HG02970 (cell line): ENCODE data around the gene FGFRL1.
"Not testable (repeated sequence)": the region's sequence is repeated elsewhere in the genome, so short reads cannot be mapped to it uniquely, and the experiment has no call there.

Experiments
- ATAC-seq: cut with Tn5 transposase; IDR thresholded peaks from one replicate; pipeline ENCODE4 v1.9.1; 2021; ENCODE audit warnings: mild to moderate bottlenecking, moderate library complexity, moderate number of reproducible peaks; ENCODE audit not compliant: unreplicated experiment, low FRiP score

FGFRL1 gene

DNA sequence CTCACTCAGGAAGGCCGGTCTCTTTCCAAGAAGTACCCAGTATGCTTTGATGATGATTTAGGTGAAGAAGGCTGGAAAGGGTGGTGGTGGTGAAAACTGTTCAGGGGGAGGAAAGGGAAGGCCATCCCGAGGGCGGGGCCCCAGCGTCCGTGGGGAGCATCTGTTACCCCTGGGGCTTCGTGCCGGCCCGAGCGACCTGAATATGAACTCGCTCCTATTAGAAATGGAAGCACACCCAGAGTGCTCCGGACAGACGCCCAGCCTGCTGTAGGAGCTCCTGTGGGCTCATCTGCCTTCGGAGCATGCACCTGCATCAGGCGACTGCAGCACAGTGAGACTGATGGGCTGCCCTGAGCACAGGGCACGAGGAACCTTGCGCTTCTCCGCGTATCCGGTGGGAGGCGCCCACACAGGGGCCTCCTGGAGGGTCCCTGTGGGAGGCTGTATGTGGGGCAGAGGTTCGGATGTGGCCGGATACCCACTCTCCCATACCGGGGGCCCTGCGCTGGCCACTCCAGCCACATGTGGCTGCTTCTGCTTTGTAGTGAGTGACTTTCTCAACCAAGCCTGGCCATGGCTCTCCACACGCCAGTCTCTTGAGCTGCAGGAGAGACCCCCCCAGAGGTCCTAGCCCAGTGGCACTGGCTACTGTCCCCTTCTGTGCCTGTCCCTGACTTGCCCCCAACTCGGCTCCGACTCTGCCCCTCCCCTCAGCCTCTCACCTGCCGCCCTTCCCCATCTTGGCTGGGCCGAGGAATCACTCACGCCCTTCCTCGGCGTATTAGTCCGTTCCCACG is 36.7 kb downstream of the FGFRL1 start:
- ATAC-seq = no peak

DNA sequence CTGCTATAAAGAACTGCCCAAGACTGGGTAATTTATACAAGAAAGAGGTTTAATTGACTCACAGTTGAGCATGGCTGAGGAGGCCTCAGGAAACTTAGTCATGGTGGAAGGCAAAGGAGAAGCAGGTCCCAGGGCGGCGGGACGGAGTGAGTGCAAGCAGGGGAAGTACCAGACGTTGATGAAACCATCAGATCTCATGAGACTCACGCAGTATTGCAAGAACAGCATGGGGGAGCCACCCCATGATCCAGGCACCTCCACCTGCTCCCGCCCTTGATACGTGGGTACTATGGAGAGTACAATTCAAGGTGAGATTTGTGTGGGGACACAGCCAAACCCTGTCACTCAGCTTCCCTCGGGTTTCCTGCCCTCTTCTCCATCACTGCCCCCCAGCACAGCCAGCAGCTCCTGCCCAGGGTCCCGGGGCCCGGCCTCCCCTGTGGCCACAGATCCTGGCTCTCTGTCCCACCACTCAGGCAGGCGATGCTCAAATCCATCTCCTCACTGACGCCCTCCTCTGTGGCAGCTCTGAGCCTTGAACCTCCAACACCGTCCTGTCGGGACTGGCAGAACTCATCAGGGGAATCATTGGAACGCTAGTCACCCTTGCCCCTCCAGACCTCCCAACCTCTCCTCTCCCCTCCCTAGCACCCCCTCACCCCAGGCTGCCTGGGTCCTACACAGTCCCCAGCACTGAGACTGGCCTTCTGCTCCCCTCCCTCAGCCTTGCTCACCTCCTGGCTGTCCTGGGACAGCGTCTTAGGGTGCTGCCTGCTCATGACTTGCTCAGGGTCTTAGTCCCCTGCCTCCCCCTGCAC is 37.6 kb downstream of the FGFRL1 start:
- no peak for ATAC-seq

DNA sequence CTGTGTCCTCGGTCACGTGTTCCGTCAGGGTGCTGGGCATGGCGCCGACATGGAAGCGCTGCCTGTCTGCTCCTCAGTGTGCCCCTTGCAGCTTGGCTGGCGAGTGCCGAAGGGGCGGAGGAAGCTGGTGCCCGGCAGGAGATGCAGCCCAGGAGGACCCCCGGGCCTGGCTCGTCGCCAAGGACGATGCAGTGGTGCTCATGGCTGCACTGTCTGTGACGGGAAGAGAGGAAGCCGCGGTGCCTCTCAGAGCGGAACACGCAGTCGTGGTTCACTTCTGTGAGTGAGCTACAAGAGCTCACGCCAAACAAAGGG is 38.1 kb downstream of the FGFRL1 start:
- ATAC-seq = no peak

DNA sequence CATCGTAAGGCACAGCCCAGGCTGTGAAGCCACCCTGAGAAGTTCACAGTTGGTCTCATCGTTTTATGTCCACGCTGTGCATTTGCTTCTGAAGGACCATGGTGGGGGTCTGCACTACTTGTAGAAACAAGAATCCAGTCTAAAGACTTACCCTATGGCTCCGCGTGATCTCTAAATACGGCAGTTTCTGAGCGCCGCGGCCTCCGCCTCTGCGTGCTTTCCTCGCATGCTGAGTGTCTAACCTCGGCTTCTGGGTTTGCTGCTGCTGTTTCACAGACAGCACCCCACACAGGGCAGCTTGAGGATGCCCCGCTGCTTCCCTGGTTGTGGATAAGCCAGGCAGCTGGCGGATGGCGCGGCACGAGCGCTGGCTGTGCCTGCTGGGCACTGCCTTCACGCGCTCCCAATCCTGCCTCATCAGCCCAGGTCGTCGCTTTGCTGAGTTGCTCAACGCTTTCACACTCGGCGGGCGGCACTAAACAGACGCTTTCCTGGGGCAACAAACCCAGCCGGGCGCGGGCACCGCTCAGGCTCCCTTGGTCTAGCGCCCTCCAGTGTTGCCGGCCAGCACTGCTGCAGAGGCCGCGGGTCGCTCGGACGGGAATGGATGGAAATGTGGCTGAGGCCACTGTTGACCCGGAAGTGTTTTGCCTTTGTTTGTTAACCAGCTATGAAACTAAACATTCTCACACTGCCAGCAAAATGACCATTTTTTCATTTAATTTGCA is 39.2 kb downstream of the FGFRL1 start:
- no peak for ATAC-seq

DNA sequence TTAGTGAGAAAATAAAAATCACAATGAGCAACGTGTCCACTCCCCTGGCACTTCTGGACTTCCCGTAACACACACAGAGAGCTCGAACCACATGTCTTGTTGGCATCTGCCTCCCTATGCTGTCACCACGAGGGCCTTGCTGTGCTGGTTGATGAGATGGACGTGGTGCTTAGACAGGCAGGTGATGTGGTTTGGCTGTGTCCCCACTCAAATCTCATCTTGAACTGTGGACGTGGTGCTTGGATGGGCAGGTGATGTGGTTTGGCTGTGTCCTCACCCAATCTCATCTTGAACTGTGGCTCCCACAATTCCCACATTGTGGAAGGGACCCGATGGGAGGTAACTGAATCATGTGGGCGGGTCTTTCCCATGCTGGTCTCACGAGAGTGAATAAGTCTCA is 40.0 kb downstream of the FGFRL1 start:
- ATAC-seq = no peak

DNA sequence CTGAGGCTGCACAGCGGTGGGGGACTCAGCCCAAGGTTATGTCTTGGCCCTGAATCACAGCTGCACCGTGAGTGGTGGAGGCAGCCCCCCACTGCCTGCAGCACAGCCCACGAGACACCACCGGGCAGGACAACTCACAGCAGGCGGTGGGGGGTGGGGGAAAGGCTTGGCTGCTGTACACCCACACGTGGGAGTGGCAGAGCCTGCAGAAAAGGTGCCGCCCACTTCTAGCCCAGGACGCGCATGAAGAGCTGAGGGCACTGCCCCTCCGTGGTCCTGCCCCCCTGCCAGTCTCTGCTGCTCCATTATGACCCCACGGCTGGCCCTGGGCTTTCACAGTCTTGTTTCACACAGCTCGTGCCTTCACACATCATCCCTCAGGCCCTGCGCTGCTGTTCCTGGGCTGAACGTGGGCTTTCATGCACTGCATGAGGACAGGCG is 40.8 kb downstream of the FGFRL1 start:
- no peak for ATAC-seq

DNA sequence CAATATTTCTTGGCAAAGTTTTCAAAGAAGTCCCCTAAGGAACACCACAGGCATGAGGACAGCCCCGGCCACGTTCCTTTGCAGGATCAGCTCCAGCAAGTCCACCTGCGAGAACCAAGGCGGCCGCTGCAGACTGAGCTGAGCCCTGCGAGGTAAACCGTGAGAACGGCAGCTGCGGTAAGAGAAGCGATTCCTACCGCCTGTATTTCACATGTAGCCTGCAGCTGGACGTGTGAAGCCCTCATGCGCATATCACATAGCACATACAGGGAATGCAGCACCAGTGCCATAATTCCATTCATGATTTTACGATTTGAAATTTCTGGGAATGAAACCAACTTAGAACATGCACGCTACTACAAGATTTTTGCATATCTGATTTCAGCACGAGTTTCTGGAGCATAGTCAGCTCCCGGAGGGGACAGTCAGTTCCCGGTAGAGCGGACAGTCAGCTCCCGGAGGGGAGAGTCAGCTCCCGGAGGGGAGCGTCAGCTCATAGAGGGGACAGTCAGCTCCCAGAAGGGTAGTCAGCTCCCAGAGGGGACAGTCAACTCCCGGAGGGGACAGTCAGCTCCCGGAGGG is 41.7 kb downstream of the FGFRL1 start:
- ATAC-seq = no peak

DNA sequence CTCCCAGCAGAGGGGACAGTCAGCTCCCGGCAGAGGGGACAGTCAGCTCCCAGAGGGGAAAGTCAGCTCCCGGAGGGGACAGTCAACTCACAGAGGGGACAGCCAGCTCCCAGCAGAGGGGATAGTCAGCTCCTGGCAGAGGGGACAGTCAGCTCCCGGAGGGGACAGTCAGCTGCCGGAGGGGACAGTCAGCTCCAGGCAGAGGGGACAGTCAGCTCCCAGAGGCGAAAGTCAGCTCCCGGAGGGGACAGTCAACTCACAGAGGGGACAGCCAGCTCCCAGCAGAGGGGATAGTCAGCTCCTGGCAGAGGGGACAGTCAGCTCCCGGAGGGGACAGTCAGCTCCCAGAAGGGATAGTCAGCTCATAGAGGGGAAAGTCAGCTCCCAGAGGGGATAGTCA is 42.5 kb downstream of the FGFRL1 start:
- ATAC-seq = not testable (repeated sequence)

DNA sequence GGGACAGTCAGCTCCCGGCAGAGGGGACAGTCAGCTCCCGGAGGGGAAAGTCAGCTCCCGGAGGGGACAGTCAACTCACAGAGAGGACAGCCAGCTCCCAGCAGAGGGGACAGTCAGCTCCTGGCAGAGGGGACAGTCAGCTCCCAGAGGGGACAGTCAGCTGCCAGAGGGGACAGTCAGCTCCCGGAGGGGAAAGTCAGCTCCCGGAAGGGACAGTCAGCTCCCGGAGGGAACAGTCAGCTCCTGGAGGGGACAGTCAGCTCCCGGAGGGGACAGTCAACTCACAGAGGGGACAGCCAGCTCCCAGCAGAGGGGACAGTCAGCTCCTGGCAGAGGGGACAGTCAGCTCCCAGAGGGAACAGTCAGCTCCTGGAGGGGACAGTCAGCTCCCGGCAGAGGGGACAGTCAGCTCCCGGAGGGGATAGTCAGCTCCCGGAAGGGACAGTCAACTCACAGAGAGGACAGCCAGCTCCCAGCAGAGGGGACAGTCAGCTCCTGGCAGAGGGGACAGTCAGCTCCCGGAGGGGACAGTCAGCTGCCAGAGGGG is 43.3 kb downstream of the FGFRL1 start:
- ATAC-seq = not testable (repeated sequence)

DNA sequence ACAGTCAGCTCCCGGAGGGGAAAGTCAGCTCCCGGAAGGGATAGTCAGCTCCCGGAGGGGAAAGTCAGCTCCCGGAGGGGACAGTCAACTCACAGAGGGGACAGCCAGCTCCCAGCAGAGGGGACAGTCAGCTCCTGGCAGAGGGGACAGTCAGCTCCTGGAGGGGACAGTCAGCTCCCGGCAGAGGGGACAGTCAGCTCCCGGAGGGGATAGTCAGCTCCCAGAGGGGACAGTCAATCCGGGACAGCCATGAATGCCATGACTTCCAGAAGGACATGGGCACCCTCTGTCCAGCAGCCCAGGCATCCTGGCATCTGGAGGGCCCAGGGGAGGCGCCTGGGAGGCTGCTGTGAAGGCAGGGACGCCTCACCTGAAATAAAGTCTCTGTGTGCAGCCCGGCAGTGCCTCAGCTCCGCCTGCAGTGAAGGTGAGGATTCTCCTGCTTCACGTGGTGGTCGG is 43.8 kb downstream of the FGFRL1 start:
- not testable (repeated sequence) for ATAC-seq

DNA sequence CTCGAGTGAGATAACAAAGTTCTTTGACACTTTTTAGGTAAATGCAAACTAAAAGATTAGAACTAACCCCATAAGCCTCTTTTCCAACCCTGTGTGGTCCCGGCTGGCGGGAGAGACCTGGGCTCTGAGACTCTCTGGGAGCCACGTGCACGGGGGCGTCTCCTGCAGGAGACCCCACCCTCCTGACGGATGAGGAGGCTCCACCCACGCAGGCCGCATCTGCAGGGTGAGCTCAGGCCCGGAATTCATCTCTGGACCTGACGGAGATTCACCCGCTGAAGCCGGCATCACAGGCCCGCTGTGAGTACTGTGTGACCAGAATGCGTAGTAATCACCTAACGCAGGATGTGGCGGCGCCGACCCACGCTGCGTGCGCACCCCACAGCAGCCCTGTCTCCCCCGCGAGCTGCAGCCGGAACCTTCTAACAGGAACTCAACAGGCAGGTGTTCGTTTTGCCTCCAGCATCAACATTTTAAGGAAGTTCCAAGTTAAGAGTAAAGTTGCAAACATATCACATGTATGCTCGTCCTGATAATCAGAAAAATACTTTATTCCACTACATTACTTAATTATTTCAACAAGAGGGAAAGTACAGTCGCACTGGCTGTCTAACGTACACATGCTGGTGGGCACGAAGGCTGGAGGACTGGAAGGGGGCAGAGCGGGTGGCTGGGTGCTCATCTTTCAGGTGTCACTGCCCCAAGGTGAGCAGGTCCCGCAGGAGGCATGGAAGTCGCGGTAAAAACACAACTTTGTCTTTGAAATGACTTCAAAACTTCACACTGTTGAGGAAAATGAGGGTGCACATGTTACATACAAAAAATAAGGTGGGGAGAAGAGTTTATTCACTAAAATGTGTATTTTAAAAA is 44.5 kb downstream of the FGFRL1 start:
- no peak for ATAC-seq

DNA sequence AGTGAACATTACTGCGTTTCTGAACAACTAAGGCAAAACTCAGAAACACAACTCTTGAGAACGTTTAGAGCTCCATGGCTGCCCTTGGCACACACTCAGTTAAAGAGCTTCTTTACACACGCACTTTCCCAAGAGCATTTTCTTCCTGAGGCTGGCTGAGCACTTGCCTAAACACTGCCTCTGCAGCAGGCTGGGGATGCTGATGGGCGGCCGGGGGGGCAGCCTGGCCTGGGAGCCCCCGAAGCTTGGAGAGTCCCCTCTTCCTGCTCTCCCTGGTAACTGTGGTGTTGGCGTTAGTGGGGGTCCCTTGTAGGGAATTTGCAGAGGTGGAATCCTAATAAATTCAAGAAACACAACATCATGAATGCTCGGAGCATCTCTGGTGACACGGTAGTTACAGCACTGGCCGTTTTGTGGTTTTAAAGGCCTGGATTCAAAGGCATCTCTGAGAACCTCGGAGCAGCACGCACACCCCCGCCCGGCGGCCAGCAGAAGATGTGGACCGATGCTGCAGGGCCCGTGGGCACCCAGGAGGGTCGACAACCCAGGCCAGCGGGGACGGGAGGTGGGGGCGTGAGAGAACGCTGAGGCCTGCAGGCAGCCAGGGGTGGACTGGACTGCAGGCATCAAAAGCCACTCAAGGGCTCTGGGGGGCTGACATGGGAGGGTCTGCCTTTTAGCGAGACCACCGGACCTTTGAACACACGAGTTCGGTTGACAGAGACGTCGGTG is 45.4 kb downstream of the FGFRL1 start:
- no peak for ATAC-seq

DNA sequence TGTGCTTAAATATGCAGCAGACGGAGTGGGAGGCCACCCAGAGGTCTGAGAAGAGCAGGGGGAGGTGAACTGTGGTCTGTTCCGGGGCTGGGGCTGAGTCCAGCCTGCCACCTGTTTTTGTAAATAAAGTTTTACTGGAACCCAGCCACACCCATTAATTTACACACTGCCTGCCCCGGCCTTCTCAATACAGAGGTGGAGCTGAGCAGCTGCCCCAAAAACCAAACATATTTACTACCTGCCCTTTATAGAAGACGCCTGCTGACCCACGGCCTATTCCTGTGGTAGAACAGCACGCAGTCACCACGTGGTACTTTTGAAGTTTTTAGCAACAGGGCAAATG is 45.9 kb downstream of the FGFRL1 start:
- no peak for ATAC-seq

DNA sequence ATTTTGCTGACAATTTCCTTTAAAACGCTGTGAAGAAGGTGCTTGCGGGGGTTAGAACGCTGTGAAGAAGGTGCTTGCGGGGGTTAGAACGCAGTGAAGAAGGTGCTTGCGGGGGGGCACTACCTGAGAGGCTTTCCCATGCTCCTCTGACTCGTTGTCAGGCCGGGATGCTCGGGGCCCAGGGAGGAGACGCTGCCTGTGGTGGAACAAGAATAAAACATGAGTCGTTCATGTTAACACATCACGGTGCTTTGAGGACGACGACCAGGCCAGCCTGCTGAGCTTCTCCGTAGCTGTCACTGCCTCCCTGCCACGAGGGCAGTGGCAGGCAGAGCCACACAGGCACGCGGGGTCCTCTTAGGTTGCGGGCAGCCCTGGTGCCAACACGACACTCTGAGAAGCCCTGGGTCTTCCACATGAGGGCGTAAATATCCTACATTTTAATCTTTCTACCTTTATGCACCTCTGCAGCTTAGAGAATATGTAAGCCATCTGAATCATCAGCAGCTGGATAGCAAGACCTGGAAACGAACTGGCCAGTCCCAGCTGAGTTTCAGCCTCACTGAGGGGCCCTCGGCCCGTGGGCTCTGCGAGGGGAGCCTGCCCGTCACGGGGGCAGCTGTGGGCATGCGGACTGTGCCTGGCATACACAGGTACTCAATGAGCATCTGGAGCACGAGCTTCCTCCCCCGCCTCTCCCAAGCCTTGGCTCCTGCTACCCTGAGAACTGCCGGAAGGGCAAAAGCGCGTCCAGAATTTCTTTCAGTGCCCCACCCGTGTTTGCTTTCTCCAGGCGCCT is 47.0 kb downstream of the FGFRL1 start:
- ATAC-seq = no peak

DNA sequence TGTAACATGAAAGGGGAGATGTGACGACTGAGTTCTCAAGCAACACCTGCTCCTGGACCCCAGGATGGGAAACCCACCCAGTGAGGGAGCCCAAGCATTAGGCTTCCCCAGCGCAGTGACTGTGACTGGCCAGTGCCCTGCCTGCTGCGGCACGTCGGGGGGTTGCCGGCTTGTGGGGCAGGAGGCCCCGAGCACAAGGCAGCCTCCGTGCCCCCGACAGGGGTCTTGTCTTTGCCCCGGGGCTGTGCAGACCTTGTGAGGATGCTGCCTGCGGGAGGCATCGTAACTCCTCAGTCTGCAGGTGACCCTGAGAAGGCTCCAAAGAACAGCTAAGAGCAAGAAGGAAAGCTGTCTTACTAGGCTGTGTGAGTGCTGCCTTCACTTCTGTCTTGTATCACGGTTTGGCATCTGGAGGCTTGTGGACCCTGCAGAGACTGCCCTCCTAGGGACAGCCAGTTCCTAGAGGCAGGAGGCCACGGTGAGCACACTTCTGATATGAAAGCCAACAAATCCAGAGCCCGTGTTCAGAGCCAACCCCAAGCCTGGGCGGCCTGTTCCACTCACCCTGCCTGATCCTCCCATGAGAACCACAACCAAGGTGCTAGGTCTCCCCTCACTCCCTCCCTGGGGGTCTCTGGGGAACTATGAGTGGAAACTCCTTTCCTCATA is 47.7 kb downstream of the FGFRL1 start:
- no peak for ATAC-seq

DNA sequence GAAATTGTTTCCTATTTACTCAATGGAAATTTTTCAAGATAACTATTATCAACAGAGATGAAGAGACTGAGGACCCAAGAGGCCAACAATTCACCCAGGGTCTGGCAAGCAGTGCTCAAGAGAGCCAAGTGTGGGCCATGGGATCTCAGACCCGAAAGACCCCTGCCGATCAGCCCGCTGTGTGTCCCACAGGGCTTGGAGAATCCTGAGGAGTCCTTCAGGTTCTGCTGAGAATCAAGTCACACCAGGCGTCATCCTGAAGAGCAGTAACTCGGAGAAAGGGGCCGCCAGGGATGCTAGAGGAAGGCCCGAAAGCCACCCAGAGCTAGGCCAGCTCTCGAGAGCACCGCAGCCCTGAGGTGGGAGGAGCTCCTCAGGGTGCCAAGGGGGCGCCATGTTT is 48.7 kb downstream of the FGFRL1 start:
- no peak for ATAC-seq

DNA sequence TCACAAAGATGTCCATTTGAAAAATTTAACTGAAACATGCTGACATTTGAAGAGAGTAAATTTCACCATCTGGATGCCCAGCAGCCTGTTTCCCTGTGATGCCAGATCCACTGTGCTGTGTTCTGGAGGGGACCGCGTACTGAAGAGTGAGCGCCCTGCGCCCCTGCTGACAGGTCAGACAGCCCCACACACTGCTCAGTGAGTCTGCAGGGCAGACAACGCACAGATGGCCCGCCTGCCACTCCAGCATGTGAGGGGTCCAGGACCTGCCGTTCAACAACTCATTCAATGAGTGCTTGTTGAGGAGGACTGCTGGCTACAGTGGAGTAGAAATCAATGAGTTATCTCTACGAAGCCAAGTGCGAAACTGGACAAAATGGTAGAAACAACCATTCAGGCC is 49.2 kb downstream of the FGFRL1 start:
- no peak for ATAC-seq
